Hematopoietic multipotent progenitor cell treated with erythropoietin and hydrocortisone succinate and interleukin-3 and kit ligand, for 4 days (in vitro differentiated cells): ENCODE measurements around the gene SH2D5.

Source experiments
- DNase-seq: peaks from one replicate; pipeline ENCODE4 v3.0.0-alpha.2; 2015

The SH2D5 gene

GRCh38 chr1:20711285-20712214 is 21.0 kb downstream of the SH2D5 start:
- peak; percentile 66 for DNase-seq

- DNase-seq = no peak
Measured at GRCh38 chr1:20710469-20711284, 21.8 kb downstream of the SH2D5 start.

DNA sequence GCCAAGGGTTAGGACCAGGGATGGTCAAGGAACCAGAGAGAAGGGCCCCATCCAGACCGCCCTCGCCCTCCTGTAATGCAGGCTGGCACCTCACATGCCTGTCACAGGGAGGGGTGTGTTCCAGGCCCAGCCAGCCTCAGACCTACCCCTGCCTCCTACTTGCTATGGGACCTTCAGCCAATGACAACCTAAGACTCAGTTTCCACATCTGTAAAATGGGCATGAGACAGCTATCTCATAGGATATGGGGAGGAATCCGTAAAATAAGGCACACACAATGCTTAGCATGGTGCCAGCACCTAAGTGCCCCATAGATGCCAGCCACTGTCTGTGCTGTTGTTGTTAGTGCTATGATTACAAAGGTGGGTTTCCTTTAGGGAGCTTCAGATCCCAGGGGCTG is 22.6 kb downstream of the SH2D5 start:
- no peak for DNase-seq

DNA sequence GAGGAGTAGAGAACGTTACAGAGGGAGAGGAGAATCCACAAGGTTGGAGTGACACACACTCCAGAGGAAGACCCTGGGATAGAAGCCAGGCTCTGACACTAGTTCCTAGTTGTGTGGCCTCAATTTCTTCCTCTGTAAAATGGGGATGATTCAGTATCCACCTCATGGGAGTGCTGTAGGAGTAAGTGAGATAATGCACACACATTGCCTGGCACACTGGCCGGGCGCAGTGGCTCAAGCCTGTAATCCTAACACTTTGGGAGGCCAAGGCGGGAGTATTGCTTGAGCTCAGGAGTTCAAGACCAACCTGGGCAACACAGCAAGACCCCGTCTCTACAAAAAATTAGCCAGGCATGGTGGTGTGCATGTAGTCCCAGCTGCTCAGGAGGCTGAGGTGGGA is 23.6 kb downstream of the SH2D5 start:
- DNase-seq = no peak

- no peak for DNase-seq
Measured at GRCh38 chr1:20708057-20708456, 24.4 kb downstream of the SH2D5 start.

DNA sequence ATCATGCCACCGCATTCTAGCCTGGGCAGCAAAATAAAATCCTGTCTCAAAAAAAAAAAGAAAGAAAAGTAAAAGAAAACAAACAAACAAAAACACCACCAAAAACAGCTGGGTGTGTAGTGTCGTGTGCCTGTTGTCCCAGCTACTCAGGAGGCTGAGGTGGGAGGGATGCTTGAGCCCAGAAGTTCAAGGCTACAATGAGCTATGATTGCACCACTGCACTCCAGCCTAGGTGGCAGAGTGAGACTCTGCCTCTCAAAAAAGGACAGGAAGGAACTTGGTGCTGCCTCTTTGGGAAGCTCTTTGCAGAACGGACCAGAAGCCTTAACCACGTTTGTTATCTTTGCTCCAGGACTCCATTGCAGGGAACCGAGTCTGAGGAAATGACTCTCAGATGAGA is 25.7 kb downstream of the SH2D5 start:
- DNase-seq = no peak

DNA sequence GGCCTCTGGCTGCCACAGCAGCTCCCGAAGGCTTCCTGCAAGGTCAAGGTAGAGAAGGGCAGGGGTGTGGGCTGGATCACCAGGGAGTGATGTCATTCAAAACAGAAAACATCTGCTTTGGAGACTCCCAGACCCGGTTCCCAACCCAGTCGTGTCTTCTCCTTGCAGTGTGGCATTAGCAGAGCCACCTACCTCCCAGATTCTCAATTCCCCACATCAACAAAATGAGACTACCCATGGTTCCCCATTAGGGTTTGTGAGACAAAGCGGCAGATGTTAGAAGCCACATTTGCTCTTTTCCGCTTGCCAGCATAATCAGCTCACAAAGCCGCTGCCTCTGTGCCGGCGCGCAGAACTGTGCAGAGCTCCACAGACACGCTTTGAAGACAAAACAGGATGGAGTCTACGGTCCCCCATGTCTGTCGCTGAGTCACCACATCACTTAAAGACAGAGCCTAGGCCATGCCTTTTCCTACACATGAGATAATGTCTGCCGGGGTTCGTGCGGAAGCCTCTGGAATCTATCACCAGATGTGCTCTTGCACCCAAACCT is 27.2 kb downstream of the SH2D5 start:
- DNase-seq = no peak

DNA sequence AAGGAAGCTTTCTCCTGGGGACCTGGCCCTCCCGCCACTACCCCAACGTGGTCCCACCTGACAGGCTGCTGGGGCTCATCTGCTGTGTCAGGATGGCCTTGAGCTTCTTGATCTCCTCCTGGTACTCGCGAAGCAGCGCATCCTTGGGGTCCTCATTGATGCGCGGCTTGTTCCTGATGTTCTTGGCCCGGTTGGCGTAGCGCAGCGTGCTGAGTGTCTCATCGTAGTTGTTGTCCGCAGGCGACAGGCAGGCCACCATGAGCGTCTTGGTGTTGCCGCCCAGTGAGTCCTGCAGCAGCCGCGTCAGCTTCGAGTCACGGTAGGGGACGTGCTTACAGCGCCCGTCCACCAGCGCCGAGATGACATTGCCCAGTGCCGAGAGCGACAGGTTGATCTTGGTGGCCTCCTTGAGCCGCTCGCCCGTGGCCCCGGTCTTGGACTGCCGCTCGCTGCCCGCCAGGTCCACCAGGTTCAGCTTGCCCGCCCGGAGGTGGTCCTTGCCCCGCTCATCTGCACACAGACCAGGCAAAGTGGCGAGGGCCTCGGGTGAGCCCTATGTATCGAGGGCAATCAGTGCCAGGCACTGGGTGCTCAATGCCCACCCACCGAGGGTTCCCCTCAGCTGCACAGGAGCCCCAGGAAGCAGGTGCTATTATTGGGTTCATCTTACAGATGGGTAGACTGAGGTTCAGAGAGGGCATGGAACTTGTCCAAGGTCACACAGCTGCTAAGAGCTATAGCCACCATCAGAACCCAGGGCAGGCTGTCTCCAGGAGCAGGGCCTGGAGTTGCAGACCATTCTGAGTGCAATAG is 27.9 kb downstream of the SH2D5 start:
- no peak for DNase-seq

GRCh38 chr1:20703124-20703756 is 29.3 kb downstream of the SH2D5 start:
- no peak for DNase-seq

DNA sequence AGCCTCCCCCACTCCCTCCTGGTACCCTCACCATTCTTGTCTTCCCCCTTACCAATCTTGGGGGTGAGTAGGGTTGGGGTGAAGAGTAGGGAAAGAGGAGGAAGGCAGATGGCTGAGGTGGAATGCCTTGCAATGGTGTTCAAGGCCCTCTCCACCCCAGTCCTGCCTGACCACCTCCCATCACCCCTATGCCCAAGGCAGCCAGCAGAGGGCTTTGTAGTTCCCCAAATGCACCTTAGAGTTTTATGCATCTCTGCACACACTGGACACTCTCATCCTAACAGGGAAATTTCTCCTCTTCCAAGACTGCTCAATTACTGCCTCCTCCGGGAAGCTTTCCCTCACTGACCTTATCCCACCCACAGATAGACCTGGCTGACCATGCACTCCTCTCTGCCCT is 30.1 kb downstream of the SH2D5 start:
- DNase-seq = peak; percentile 42

DNA sequence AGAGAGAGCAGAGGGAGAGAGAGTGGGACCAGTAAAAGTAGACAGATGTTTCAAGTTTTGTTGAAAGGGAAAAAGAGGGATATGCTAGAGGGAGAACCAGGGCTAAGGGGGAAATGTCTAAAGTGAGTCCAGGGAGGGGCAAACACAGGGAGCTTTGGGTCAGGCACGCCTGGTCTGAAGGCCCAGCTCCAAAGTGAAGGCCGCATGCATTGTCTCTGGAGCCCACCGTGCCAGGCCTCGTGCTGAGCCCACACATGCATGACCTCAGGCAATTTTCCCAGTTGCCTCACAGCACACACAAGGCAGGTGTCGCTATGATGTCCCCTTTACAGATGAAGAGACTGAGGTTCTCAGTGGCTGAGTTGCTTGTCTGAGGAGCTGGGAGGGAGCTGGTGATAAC is 30.7 kb downstream of the SH2D5 start:
- no peak for DNase-seq

DNA sequence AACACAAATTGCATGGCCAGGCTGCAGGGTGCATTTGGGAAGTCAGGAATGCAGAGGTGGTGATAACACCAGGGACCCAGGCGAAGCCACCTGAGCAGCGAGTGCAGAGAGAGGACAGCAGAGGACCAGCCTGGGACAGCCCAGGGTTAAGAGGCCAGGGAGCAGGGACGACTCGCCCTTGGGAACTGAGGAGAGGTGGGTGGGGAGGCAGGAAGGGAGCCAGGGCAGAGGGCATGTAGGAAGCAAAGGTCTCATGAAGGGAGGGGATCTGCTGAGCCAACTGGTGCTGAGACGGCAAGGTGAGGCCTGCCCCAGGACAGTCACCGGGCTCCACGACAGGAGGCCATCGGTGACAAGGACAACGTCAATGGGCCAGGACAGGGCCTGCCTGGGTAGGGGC is 31.1 kb downstream of the SH2D5 start:
- no peak for DNase-seq

- DNase-seq = no peak
Measured at GRCh38 chr1:20700636-20701215, 31.8 kb downstream of the SH2D5 start.

DNA sequence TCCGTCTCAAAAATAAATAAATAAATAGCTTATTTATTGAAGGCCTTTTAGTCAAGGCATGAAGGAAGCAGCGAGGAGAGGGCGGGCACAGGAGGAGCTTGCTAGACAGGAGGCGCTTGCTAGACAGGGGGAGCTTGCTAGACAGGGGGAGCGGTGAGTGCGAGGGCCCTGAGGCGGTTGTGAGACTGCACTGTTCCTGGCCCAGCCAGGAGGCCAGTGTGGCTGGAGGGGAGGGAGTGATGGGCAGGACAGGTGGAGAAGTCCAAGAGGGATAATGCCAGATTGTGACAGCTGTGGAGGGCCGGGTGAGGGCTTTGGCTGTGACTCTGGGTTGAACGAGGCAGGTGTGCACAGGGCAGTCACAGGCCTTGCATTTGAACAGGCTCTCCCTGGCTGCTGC is 32.9 kb downstream of the SH2D5 start:
- DNase-seq = no peak

- no peak for DNase-seq
Measured at GRCh38 chr1:20698195-20698910, 34.1 kb downstream of the SH2D5 start.

- DNase-seq = no peak
Measured at GRCh38 chr1:20697563-20697962, 34.9 kb downstream of the SH2D5 start.

GRCh38 chr1:20696397-20697333 is 35.8 kb downstream of the SH2D5 start:
- peak; percentile 94 for DNase-seq

DNA sequence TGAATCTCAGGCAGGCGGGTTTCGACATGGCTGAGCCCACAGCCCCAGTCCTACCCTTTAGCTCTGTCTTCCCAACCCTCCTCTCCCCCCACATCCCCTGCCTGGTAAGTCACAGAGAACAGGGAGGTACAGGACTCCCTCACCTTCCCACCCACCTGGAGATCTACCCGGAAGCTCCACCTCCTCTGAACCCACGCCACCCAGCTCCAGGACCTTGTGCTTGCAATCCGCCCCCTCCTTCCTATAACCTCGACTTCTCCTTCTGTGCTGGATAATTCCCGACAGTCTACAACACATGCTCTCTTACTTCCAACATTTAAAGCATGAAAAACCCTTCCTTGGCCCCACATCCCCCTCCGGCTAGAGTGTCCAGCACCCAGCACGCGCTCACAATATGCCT is 37.0 kb downstream of the SH2D5 start:
- no peak for DNase-seq

DNA sequence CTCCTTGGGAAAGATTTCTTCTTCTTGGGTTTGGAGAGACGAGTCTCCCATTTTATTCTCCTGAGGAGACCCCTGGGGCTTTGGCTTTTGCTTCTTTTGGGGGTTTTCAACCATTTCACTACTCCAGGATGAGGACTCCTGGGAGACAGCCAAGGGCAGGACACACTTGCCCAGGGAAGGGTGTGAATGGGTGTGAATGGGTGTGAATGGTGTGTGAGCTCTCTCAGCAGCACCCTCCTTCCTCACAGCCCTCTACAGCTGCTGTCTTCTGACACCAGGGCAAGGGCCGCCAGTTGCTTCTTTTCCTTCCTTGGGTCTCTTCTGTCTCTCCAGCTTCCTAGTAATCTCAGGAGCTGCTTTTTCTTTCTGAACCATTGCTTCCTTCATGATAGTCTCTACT is 38.9 kb downstream of the SH2D5 start:
- DNase-seq = no peak

DNA sequence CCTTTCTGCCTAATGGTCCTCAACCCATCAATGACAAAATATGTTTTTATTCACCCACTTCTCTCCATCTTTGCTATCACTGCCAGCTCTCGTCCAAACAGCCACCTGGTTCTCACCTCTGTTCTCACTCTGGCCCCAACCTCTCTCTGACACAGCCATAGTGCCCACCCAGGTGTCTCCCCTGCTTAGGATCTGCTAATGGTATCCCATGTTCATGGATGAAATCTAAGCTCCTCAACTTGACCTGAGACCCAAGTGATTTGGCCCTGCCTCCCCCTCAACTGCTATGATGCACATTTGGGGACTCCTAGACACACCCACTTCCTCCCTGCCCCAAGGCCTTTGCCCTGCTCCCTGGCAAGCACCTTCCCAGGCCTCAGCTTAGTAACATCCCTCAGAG is 40.6 kb downstream of the SH2D5 start:
- no peak for DNase-seq
